ENCODE data around the gene FAM3B.

Gene FAM3B

GRCh38 chr21:41367945-41368734 is 51.5 kb downstream of the FAM3B start:
- no peak for DNase-seq (ENCODE audit: low read depth, low spot score)

DNA sequence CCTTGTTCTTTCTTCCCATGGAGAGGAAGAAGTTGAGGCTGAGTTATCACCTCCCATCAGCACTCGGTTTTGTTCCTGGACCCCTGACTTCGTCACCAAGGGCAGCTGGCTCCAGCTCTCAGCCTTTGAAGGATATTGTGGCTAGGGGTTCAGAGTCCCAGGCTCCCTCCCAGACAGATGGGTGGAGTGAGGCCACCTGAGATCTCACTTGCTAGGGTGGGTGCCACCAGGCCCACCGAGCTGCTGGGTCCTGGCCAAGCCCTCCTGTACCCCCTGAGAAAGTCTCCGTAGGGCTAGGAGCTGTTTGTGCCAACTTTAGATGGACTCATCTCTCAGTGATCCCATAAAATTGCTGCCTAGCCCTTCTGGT is 52.1 kb downstream of the FAM3B start:
- no peak for DNase-seq (ENCODE audit: low read depth, low spot score)

DNA sequence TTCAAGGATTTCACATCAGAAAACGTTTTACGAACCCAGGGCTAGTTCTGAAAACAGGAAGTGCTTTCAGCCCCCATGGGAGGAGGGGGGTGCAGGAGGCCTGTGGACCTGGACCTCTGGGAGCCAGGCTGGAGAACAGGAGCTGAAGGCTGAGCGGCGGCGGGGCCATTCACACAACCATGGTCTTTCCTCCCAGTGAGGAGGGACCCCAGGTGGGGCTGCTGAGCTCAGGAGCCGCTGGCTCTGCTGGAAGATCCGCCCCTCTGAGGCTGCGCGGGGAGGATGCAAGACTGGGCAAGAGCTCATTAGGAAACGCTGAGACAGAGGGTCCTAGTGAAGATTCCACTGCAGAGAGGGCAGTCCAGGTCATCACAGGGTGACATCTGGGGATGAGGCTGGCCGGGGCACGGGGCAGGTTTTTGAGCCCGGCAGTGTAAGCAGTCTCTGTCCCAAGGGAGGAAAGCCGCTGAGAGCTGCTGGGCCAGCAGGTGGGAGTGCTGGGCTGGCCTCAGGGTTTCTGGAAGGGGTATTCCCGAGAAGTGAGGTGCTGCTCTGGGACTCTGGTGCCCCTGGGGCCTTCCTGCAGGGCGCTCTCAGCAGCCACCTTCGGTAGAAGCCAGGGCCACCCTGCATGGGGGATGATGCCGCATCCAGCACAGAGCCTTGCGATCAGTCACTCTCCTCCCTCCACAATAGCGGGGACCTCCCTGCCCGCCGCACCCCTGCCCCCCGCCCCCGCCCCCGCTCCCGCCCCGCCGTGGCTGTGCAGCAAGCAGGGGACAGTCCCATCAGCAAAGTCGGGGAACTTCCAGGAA is 52.7 kb downstream of the FAM3B start:
- no peak for DNase-seq (ENCODE audit: low read depth, low spot score)

GRCh38 chr21:41369920-41370839 is 53.6 kb downstream of the FAM3B start:
- no peak for DNase-seq (ENCODE audit: low read depth, low spot score)

DNA sequence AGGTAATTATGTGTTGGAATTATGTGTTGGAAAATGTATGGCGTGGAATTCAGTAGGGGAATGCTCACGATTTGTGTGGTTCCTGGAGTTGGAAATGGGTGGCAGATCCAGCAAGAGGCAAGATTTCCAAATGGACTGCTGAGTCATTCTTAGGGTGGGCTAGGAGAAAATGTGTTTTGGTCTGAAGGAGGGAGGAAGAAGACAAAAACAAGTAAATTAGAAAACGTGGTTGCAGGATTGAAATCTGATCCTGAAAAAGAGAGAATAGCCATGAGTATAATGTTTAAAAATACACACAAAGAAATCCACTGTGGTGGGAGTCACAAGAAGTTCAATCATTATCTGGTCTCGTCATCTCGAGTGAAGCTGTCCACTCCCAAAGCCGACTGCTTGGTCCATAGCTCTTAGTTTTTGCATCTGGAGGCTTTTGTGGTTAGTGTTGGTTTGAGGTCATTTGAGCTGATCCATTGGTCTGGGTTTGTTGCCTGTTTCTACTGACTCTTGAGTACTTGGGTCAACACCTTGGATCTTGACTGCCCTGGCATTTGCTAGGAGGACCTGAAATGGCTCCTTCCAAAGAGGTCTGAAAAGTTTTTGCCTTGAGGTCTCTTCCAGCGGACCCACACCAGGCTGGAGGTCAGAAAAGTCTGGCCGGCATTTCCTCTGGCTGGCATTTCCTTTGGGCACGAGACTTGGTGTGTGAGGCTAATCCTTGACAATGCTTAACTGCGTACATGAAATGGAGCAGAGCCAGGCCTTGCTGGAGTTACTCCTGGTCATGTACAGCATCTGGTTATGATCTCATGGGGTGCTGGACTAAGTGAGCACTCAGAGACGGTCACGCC is 54.5 kb downstream of the FAM3B start:
- no peak for DNase-seq (ENCODE audit: low read depth, low spot score)

GRCh38 chr21:41371685-41372030 is 55.1 kb downstream of the FAM3B start:
- no peak for DNase-seq (ENCODE audit: low read depth, low spot score)

DNA sequence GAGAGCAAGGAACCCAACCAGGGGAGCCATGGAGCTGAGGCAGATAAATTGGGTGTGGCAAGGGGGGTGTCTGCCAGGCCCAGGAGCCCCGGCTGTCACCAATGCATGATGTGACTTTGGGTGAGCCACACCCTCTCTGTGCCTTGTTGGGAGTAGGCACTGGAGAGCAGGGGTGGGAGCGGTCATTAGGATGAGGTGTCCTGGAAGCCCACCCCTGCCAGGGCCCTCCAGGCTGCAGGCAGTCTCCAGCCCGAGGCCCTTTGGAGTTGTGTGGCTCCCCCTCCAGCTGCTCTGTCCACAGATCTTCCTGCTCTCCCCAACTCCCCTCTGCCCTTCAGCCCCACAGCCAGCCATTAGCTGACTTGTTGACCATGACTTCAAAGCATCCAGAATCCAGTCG is 56.7 kb downstream of the FAM3B start:
- no peak for DNase-seq (ENCODE audit: low read depth, low spot score)

DNA sequence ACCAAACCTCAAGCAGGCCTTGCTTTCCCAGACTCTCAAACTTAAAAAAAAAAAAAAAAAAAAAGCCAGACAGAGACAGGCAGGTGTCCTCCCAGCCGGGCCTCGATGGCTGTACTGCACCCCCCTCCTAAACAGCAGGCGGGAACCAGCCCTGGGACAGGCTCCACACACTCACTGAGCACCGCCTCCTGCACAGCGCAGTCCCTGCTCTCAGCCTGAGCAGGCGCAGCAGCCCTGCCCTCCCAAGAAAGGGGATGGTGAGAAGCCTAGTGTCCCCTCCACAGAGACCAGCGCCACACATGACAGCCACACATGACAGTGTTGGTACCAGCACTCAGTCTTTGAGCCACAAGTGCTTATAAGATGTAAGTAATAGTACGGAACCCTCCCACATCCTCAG is 57.2 kb downstream of the FAM3B start:
- DNase-seq (ENCODE audit: low read depth, low spot score): no peak

DNA sequence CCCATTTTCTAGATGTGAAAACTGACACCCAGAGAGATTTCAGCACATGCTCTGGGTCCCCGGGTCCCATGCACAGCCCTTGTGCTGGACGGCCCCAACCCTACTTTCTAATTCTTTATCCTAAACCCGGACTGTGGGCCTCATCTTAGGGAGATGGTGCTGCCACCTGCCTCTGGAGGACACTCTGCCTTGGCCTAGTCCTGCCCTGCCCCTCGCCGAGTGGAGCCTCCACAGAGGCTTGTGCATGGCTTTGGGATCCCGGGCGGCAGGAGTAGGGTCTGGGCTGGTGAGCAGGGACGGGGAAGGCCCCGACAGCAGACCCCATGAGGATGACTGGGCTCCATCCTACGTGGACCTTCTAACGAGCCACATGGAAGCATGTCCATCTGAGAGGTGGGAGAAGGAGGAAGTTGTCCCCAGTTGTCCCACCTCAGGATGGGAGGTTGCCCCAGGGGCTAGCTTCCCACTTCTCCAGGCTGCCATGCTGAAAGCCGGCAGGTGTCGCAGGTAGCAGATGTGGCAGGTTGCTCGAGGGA is 57.6 kb downstream of the FAM3B start:
- DNase-seq (ENCODE audit: low read depth, low spot score): no peak

DNA sequence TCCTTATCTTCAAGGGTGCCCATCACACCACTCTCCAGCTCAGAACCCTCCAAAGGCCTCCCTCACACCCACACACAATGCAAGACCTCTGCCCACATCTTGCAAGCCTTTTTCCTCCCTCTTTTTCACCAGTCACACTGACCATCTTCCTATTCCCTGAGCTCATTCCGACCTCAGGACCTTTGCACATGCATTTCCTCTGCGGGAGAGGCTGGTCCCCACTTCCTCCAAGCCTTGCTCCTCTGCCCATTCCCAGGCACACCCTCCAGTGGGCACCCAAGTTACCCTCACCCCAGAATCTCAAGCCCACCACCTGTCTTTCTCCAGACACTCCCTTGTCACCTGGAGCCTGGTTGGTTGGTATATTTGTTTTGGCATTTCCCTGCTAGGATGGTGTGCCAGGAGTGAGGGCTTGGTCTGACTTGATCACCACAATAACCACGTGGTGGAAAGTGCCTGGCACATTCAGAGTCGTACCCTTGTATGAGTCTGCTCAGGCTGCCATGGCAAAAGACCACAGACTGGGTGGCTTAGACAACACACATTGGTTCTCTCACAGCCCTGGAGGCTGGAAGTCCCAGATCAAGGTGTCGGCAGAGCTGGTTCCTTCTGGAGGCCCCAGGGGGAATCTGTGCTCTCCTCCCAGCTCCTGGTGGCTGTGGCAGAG is 58.4 kb downstream of the FAM3B start:
- DNase-seq (ENCODE audit: low read depth, low spot score): no peak

GRCh38 chr21:41375875-41376274 is 59.3 kb downstream of the FAM3B start:
- DNase-seq (ENCODE audit: low read depth, low spot score): no peak

GRCh38 chr21:41377715-41378114 is 61.1 kb downstream of the FAM3B start:
- DNase-seq (ENCODE audit: low read depth, low spot score): no peak

GRCh38 chr21:41378849-41379248 is 62.2 kb downstream of the FAM3B start:
- no peak for DNase-seq (ENCODE audit: low read depth, low spot score)

- no peak for DNase-seq (ENCODE audit: low read depth, low spot score)
These were observed 63.3 kb downstream of the FAM3B start for GRCh38 chr21:41379901-41380300.

- no peak for DNase-seq (ENCODE audit: low read depth, low spot score)
These were observed 65.1 kb downstream of the FAM3B start for GRCh38 chr21:41381731-41382130.

- DNase-seq (ENCODE audit: low read depth, low spot score): no peak
These were observed 70.6 kb downstream of the FAM3B start for GRCh38 chr21:41387042-41387819.

DNA sequence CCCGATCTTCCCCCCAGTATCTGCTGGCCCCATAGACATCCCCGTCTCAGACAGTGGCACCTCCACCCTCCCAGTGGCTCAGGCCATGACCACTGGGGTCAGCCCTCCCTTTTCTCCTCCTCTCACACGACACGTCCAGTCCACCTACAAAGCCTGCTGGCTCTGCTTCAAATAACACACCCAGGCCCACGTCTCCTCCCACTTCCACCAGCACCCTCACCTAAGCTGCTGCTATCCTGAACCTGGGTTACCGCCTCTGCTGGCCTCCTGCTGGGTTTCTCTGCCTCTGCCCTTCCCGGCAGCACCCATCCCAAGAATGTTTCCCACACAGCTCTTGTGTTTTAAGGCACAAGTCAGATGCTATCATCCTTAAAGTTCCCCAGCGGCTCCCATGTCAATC is 71.2 kb downstream of the FAM3B start:
- no peak for DNase-seq (ENCODE audit: low read depth, low spot score)

DNA sequence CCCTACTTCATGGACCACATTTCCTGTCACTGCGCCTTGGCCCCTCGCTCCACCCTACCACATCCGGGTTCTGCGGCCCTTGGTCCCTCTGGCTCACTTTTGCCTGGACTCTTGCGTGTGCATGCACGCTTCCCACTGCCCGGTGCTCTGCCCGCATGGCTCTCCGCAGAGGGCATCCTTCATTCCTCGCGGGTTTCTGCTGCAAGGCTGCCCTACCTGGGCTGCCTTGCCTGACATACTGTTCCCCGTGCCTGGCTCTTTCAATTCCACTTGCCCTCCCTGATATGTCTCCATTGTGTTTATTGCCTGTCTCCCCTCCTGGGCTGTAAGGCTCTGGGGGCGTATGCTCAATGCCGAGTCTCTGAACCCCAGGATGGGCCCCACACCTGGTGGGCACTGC is 71.7 kb downstream of the FAM3B start:
- no peak for DNase-seq (ENCODE audit: low read depth, low spot score)

DNA sequence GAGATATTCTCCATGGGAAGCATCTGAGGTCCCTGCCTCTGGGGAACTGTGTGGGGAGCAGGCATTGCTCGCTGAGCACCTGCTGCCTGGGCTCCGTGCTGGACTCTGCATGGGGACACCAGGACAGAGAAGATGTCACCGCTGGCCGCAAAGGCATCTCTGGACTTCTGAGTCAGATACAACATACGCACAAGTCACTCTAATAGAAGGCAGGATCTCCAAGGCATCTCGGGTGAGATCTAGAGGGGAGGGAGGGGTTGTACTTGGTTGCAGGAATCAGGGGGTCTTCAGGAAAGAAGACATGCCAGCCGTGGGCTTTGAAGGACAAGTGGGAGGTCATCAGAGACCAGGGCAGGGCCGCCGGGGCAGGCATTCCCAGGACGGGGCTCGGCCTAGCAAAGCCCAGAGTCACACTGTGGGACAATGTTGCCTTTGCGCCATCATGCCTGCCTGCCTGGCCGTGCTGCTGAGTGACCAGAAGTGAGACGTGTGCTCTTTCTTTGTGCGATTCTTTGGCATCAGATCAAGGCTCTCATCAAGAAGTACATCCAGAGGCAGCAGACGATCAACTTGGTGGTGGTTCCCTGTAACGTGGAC is 73.5 kb downstream of the FAM3B start:
- DNase-seq (ENCODE audit: low read depth, low spot score): no peak

Measured in brain pericyte (primary cell).